Activated naive CD4-positive, alpha-beta T cell treated with anti-CD3 and anti-CD28 coated beads, Interleukin-2, amount 10 ng/mL, durations not matched to agents 7 days and 5 days (primary cell): ENCODE data around the gene RELN.
A peak's percentile ranks its signal among the peaks of the same experiment; 100 is the strongest.

ENCODE experiments used
- CTCF ChIA-PET: fragments of 350-600 bp; sonication (Branson Sonifier 250); formaldehyde crosslinking; loops from one replicate; lab custom pipeline; 2021; ENCODE audit warnings: antibody characterized with exemption; lab: Charles Lee
- DNase-seq: peaks from one replicate; pipeline ENCODE4 v3.0.0-alpha.2; 2020
- H3K27ac Mint-ChIP-seq: one replicate; pipeline ENCODE4 v1.8.0; 2021; ENCODE audit warnings: mild to moderate bottlenecking, moderate library complexity, mixed read lengths
- H3K27me3 Mint-ChIP-seq: one replicate; pipeline ENCODE4 v1.8.0; 2021; ENCODE audit warnings: mild to moderate bottlenecking, mixed read lengths
- H3K36me3 Mint-ChIP-seq: one replicate; pipeline ENCODE4 v1.8.0; 2021; ENCODE audit warnings: mixed read lengths
- H3K4me1 Mint-ChIP-seq: one replicate; pipeline ENCODE4 v1.8.0; 2021; ENCODE audit warnings: mixed read lengths
- H3K4me3 Mint-ChIP-seq: one replicate; pipeline ENCODE4 v1.8.0; 2021; ENCODE audit warnings: mild to moderate bottlenecking, moderate library complexity, mixed read lengths
- H3K9me3 Mint-ChIP-seq: one replicate; pipeline ENCODE4 v1.8.0; 2021; ENCODE audit warnings: mixed read lengths

Gene RELN

GRCh38 chr7:103983201-103983977 lies 6.1 kb downstream of the RELN start:
- peaks cover 13% of the 10 kb centered on the region for H3K27me3 Mint-ChIP-seq
- H3K4me3 Mint-ChIP-seq, result no peak overlapping the region
- no peaks in the 10 kb centered on the region for H3K9me3 Mint-ChIP-seq
- DNase-seq, result no peak
- H3K4me1 Mint-ChIP-seq, result peaks cover under 1% of the 10 kb centered on the region
- H3K36me3 Mint-ChIP-seq, result no peaks in the 10 kb centered on the region
- H3K27ac Mint-ChIP-seq, result no peak overlapping the region
- CTCF ChIA-PET, result no interaction called here

- CTCF ChIA-PET, result no interaction called here
- Mint-ChIP-seq H3K27me3 (peaks cover 4% of the 10 kb centered on the region), H3K9me3 (no peaks in the 10 kb centered on the region), H3K36me3 (no peaks in the 10 kb centered on the region), H3K4me1 (no peaks in the 10 kb centered on the region), H3K4me3 (no peak overlapping the region), H3K27ac (no peak overlapping the region)
- DNase-seq, result no peak
Measured at GRCh38 chr7:103981003-103981423, 8.4 kb downstream of the RELN start.

- Mint-ChIP-seq H3K36me3 (no peaks in the 10 kb centered on the region), H3K4me1 (no peaks in the 10 kb centered on the region), H3K9me3 (no peaks in the 10 kb centered on the region), H3K27ac (no peak overlapping the region), H3K4me3 (no peak overlapping the region), H3K27me3 (no peaks in the 10 kb centered on the region)
- DNase-seq, result no peak
- CTCF ChIA-PET, result no interaction called here
Measured at GRCh38 chr7:103972779-103973434, 16.6 kb downstream of the RELN start.

GRCh38 chr7:103967401-103967800 lies 22.1 kb downstream of the RELN start:
- Mint-ChIP-seq H3K27me3 (no peaks in the 10 kb centered on the region), H3K27ac (peak overlapping the region; percentile 15), H3K4me1 (no peaks in the 10 kb centered on the region), H3K9me3 (no peaks in the 10 kb centered on the region), H3K36me3 (no peaks in the 10 kb centered on the region), H3K4me3 (no peak overlapping the region)
- CTCF ChIA-PET, result no interaction called here
- DNase-seq, result no peak

- CTCF ChIA-PET, result no interaction called here
- no peak overlapping the region for H3K27ac Mint-ChIP-seq
Measured at GRCh38 chr7:103966593-103967277, 22.7 kb downstream of the RELN start.

GRCh38 chr7:103964269-103964668 lies 25.2 kb downstream of the RELN start:
- Mint-ChIP-seq H3K27ac (no peak overlapping the region), H3K27me3 (peaks cover 8% of the 10 kb centered on the region), H3K4me3 (no peak overlapping the region), H3K9me3 (no peaks in the 10 kb centered on the region), H3K4me1 (no peaks in the 10 kb centered on the region), H3K36me3 (no peaks in the 10 kb centered on the region)
- CTCF ChIA-PET, result no interaction called here
- no peak for DNase-seq

More at GRCh38 chr7:103966593-103967277, 22.7 kb downstream of the RELN start:
- no peaks in the 10 kb centered on the region for H3K9me3 Mint-ChIP-seq
- H3K4me3 Mint-ChIP-seq, result no peak overlapping the region
- no peaks in the 10 kb centered on the region for H3K36me3 Mint-ChIP-seq
- no peaks in the 10 kb centered on the region for H3K27me3 Mint-ChIP-seq
- H3K4me1 Mint-ChIP-seq, result no peaks in the 10 kb centered on the region
- DNase-seq, result no peak

GRCh38 chr7:103962070-103962469 lies 27.4 kb downstream of the RELN start:
- CTCF ChIA-PET, result no interaction called here
- Mint-ChIP-seq H3K4me3 (no peak overlapping the region), H3K36me3 (no peaks in the 10 kb centered on the region), H3K27me3 (peaks cover 8% of the 10 kb centered on the region), H3K27ac (no peak overlapping the region), H3K9me3 (no peaks in the 10 kb centered on the region), H3K4me1 (no peaks in the 10 kb centered on the region)
- no peak for DNase-seq

- CTCF ChIA-PET, result no interaction called here
- no peak for DNase-seq
- H3K4me3 Mint-ChIP-seq, result no peak overlapping the region
- H3K27ac Mint-ChIP-seq, result no peak overlapping the region
- H3K36me3 Mint-ChIP-seq, result no peaks in the 10 kb centered on the region
- H3K4me1 Mint-ChIP-seq, result no peaks in the 10 kb centered on the region
- H3K9me3 Mint-ChIP-seq, result no peaks in the 10 kb centered on the region
- peaks cover 8% of the 10 kb centered on the region for H3K27me3 Mint-ChIP-seq
Measured at GRCh38 chr7:103958284-103958818, 31.1 kb downstream of the RELN start.

GRCh38 chr7:103955985-103956384 lies 33.5 kb downstream of the RELN start:
- Mint-ChIP-seq H3K9me3 (no peaks in the 10 kb centered on the region), H3K4me1 (no peaks in the 10 kb centered on the region), H3K4me3 (no peak overlapping the region), H3K27me3 (peaks cover 8% of the 10 kb centered on the region), H3K36me3 (no peaks in the 10 kb centered on the region), H3K27ac (no peak overlapping the region)
- CTCF ChIA-PET, result no interaction called here
- DNase-seq, result no peak

GRCh38 chr7:103952408-103952807 lies 37.0 kb downstream of the RELN start:
- Mint-ChIP-seq H3K27me3 (no peaks in the 10 kb centered on the region), H3K27ac (no peak overlapping the region), H3K4me1 (no peaks in the 10 kb centered on the region), H3K36me3 (no peaks in the 10 kb centered on the region), H3K9me3 (no peaks in the 10 kb centered on the region), H3K4me3 (no peak overlapping the region)
- no peak for DNase-seq
- CTCF ChIA-PET, result no interaction called here

GRCh38 chr7:103951311-103951710 lies 38.1 kb downstream of the RELN start:
- H3K27me3 Mint-ChIP-seq, result no peaks in the 10 kb centered on the region
- H3K27ac Mint-ChIP-seq, result no peak overlapping the region
- H3K36me3 Mint-ChIP-seq, result no peaks in the 10 kb centered on the region
- CTCF ChIA-PET, result no interaction called here
- no peaks in the 10 kb centered on the region for H3K9me3 Mint-ChIP-seq
- H3K4me3 Mint-ChIP-seq, result no peak overlapping the region
- DNase-seq, result no peak
- no peaks in the 10 kb centered on the region for H3K4me1 Mint-ChIP-seq

GRCh38 chr7:103949374-103949773 lies 40.1 kb downstream of the RELN start:
- no peaks in the 10 kb centered on the region for H3K36me3 Mint-ChIP-seq
- H3K27ac Mint-ChIP-seq, result no peak overlapping the region
- no peaks in the 10 kb centered on the region for H3K4me1 Mint-ChIP-seq
- no peak for DNase-seq
- no peak overlapping the region for H3K4me3 Mint-ChIP-seq
- CTCF ChIA-PET, result no interaction called here
- H3K9me3 Mint-ChIP-seq, result no peaks in the 10 kb centered on the region
- no peaks in the 10 kb centered on the region for H3K27me3 Mint-ChIP-seq

- H3K27me3 Mint-ChIP-seq, result no peaks in the 10 kb centered on the region
- H3K4me1 Mint-ChIP-seq, result no peaks in the 10 kb centered on the region
- H3K4me3 Mint-ChIP-seq, result no peak overlapping the region
- H3K9me3 Mint-ChIP-seq, result no peaks in the 10 kb centered on the region
- no peak for DNase-seq
- CTCF ChIA-PET, result no interaction called here
- H3K27ac Mint-ChIP-seq, result no peak overlapping the region
- no peaks in the 10 kb centered on the region for H3K36me3 Mint-ChIP-seq
Measured at GRCh38 chr7:103947026-103947655, 42.3 kb downstream of the RELN start.

GRCh38 chr7:103944230-103944900 lies 45.1 kb downstream of the RELN start:
- CTCF ChIA-PET, result no interaction called here
- Mint-ChIP-seq H3K4me3 (no peak overlapping the region), H3K36me3 (no peaks in the 10 kb centered on the region), H3K4me1 (no peaks in the 10 kb centered on the region), H3K27ac (no peak overlapping the region), H3K27me3 (no peaks in the 10 kb centered on the region), H3K9me3 (no peaks in the 10 kb centered on the region)
- no peak for DNase-seq
